ENCODE data around the gene MBL2. TPM values are rescaled to one million over a fixed set of nuclear protein-coding genes. Genes with fewer than 3 reads are reported as not detected.

Gene MBL2
- total RNA-seq (2014; rRNA removed) = not detected in 2 replicates
- polyA plus RNA-seq (2012) = not detected

DNA sequence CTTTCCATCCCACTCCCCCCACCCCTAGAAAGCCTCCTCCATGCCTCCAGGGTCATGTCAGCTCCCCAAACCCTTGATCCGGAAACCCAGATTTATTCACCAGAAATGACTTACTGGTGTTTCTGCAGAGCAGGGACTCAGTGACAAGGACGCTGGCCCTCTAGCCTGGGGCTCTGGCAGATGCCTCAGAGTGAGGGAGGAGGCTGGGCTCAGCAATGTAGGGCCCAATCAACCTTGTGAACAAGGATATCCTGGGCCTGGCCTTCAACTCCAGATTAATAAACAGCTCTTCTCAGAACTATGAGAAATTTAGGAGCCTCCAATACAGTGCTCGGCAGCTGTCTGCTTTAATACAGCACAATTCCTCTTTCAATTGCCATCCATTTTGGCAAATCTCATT lies at the start of gene MBL2:
MBL2 (minus strand) TSS at position 162 of the 400 bp plus-strand sequence. CDS start 1,149 bp downstream, outside the sequence.
- DNase-seq (ENCODE audit: low read depth) = no peak

DNA sequence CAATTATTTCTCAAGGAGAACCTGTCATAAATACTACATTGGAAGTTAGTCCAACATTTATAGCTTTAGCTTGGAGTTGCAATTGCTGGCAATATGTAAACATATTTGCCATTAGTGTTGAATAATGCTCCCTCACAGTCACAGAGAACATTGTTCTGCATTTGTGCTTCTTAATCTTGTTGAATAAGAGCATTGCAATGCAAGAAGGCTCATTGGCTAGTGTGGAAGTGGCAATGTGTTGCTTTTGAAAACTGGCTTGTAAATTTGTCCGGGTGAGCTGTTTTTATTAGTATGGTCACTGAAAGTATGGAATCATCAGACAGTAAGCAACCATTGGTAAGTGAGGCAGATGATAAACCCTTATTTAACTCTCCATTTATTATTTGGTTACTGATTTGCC lies 47.7 kb upstream of the MBL2 start:
- DNase-seq (ENCODE audit: low read depth) = no peak

GRCh38 chr10:52818019-52818418 lies 45.4 kb upstream of the MBL2 start:
- peak; percentile 65 for DNase-seq (ENCODE audit: low read depth)

DNA sequence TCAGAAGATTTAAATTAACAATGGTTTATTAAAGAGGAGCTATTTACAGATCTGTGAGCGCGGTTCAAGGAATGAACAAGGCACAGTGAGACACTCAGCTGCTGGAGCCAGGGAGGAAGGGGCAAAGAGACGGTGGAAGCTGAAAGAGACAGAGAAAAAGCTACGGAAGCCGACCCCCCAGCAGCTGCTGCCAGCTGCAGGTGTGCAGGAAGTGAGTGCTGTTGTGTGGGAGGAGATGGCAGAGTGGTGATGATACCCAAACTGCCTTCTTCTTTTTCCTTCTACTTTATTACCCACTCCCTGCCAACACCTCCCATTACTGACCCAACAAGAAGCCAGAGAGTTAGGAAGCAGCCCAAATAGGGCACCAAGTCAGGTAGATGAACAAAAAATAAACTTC lies 41.9 kb upstream of the MBL2 start:
- DNase-seq (ENCODE audit: low read depth) = no peak

DNA sequence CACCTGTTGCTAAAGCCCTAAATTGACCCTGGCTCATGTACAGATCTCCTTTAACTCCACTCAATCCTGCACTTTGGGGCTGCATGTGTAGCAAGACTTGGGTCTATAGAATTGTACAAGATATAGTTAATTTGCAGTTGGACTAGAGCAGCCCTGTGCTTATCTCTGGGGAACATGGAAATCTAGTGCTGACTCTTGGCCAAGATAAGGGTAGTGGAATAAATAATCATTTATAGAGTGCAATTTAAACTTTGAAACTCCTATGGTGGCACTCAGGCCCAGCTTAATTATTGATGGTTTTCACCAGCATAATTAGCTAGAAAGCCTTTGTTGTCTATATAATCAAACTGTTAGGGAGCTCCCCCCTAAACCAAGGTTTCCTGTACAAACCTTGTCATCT lies 39.2 kb upstream of the MBL2 start:
- DNase-seq (ENCODE audit: low read depth) = no peak

- DNase-seq (ENCODE audit: low read depth) = no peak
Measured at GRCh38 chr10:52810761-52811160, 38.2 kb upstream of the MBL2 start.

DNA sequence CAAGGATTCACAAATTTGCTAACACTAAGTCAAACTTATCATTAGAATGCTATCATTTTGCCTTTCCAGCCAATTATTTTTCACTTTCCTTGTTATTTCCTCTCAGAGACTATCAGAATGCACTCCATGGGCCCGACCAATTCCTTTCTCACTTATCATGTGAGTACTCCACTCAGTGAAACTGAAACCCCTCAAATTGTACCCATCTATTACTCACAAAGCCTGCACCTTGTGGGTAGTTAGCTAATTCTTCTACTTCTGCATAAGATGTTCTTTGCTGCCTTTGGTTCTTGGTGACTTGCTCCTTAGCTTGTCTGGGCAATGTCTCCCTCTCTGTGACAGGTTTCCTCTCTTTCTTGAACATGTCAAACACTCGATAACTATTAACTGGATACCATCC lies 35.2 kb upstream of the MBL2 start:
- DNase-seq (ENCODE audit: low read depth) = no peak

GRCh38 chr10:52805414-52806285 lies 33.1 kb upstream of the MBL2 start:
- DNase-seq (ENCODE audit: low read depth) = no peak

GRCh38 chr10:52801947-52802346 lies 29.4 kb upstream of the MBL2 start:
- peak; percentile 50 for DNase-seq (ENCODE audit: low read depth)

DNA sequence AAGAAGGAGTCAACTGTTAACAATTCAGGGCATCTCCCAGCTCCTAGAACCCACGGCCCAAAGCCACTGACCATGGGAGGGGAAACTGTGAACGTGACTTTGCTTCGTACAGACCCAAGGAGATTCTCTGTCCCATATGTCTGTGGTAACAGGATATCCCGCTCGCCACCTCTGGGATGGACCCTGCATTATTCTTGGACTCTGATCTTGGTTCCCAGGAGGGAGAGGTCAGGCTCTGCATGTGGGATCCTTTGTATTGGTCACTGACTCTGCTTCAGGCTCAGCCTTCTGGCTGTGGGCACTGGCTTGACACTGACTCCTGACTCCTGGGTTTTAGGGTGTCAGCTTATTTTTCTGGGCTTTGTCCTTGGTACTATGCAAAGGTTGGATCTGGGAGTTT lies 13.5 kb upstream of the MBL2 start:
- no peak for DNase-seq (ENCODE audit: low read depth)

- DNase-seq (ENCODE audit: low read depth) = no peak
Measured at GRCh38 chr10:52785418-52785817, 12.8 kb upstream of the MBL2 start.

DNA sequence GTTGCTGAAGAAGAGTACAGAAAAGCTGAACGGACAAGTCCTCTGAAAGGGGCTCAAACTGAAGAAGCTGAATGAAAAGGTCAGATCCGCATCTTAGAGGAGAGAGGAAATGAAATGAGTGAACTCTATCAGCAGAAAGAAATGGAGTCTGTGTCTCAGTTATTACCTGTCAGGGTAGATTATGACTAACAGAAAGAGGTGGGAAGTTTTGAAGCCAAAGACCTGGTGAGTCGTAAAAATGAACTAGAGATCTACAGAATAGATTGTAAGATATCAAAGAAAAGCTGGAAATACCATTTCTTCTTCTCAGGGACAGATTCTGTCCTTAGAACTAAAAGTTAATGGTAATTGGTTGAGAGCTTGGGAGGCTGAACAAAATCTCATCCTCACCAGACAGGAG lies 11.1 kb upstream of the MBL2 start:
- no peak for DNase-seq (ENCODE audit: low read depth)

DNA sequence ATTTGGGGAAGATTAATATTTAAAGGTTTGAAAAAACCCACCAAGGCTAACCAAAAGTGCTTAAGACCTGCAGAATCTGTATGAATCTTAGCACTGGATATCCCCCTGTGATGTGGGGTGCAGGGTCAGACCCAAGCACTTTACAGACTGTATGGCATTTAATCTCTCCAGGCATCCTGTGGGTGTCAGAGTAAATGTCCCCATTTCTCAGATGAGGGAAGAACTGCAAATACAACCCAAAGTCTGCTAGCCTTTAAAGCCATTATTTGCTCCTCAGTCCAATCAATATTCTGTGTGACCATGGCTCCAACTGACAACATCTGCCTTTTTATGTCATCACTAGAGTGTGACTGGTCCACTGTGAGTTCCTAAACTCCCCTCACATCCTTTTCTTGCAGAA lies 10.0 kb upstream of the MBL2 start:
- DNase-seq (ENCODE audit: low read depth) = no peak

DNA sequence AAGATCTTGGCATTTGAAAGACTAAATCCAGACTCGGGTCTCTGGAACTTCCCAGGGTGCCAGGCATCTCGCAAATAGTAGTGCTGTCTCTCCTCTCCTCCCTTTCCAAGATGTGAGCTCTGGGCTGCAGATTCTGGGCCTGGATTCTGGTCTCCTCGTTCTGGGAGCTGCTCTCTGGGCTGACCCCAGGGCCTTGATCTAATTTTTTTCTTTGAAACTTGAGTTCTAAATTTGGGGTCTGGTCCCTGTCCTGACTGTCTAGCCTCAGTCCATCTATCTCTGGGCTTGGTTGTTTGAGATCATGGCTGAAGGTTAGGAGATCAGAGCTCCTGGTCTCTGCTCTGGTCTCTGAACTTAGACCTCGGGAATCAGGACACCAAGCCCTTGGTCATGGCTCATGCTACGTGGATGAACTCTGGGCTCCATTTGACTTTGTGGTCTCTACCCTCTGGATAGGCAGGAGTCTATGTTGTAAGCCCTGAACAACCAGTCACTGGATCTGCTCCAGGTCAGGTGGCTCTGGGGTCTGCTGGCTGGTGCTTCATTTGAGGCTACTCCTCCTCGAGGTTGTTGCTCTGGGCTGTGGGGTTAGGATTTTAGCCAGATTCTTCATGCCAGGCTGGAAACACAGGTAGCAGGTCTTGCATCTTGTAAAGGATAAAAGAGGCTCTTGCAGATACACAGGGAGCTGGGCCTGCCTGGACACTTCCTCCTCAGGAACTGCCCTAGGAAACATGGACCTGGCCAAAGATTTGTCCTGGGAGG lies 8.0 kb upstream of the MBL2 start:
- DNase-seq (ENCODE audit: low read depth) = no peak

GRCh38 chr10:52779541-52780390 lies 7.2 kb upstream of the MBL2 start:
- peak; percentile 48 for DNase-seq (ENCODE audit: low read depth)

- peak; percentile 29 for DNase-seq (ENCODE audit: low read depth)
Measured at GRCh38 chr10:52778511-52779392, 6.2 kb upstream of the MBL2 start.

GRCh38 chr10:52777414-52777813 lies 4.8 kb upstream of the MBL2 start:
- DNase-seq (ENCODE audit: low read depth) = no peak

GRCh38 chr10:52776471-52776903 lies 3.9 kb upstream of the MBL2 start:
- no peak for DNase-seq (ENCODE audit: low read depth)

- DNase-seq (ENCODE audit: low read depth) = no peak
Measured at GRCh38 chr10:52775132-52775647, 2.6 kb upstream of the MBL2 start.

GRCh38 chr10:52774600-52775106 lies 2.1 kb upstream of the MBL2 start:
- DNase-seq (ENCODE audit: low read depth) = no peak
